ENCODE results near the gene OXSM.

DNA sequence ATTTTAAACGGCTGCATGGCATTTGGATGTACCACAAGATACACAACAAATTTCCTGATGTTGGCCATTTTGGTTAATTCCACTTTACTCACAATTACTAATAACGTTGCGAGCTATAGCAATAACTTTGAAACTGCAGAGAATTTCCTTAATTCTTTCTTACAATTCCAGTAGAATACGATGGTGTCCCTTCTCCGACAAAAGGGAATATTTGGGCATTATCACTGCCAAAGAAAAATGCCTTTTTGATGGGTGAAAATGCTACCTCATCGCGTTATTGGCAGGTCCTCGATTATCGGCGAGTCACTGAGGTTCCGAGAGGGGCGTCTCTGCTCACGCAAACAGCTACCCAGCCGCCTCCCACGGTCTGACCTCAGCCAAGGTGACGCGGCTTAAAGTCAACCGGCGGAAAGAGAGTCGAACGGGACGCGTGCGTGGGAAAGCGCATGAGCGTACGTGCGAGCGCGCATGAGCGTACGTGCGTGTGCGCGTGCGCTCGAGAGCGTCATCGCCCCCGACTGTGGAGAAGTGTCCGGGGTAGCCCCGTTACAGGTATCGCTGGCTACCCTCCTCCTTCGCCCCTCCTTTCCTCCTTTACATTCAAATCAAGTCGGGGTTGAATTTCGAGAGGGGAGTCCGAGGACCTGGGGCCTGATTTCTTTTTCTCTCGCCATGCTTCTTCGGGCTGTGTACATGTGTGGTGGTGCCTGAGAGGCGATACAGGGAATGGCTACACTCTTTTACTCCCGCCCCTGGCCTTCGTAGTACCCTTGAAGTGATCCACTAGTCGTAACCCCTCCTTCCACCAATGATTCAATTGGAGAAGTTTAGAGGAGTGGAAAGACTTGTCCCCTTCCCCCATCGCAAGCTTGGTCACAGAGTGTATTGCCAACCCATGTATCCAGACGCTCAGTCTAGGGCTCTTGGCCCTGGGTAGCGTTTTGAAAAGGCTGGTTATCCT is at the start of gene OXSM:
- peak; percentile 92 for TF ChIP-seq RXRA (IDR thresholded peaks at IDR 0.05)
- TF ChIP-seq, protein P1, sequence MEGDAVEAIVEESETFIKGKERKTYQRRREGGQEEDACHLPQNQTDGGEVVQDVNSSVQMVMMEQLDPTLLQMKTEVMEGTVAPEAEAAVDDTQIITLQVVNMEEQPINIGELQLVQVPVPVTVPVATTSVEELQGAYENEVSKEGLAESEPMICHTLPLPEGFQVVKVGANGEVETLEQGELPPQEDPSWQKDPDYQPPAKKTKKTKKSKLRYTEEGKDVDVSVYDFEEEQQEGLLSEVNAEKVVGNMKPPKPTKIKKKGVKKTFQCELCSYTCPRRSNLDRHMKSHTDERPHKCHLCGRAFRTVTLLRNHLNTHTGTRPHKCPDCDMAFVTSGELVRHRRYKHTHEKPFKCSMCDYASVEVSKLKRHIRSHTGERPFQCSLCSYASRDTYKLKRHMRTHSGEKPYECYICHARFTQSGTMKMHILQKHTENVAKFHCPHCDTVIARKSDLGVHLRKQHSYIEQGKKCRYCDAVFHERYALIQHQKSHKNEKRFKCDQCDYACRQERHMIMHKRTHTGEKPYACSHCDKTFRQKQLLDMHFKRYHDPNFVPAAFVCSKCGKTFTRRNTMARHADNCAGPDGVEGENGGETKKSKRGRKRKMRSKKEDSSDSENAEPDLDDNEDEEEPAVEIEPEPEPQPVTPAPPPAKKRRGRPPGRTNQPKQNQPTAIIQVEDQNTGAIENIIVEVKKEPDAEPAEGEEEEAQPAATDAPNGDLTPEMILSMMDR (IDR thresholded peaks at IDR 0.05; ENCODE audit: low read depth, low read length, missing input control) = peak; percentile 16
